Smooth muscle cell (in vitro differentiated cells): ENCODE measurements around the gene TAS2R20. TPM values are rescaled to one million over a fixed set of nuclear protein-coding genes. Genes with fewer than 3 reads are reported as not detected.

Experiments
- DNase-seq: peaks from one replicate; lab custom pipeline; 2025; ENCODE audit not compliant: unreplicated experiment; lab: John Stamatoyannopoulos, UW
- H2AFZ ChIP-seq: fragments of 200-600 bp; sonication (generic); 2 replicates; pipeline ENCODE4 v1.6.0; 2016; ENCODE audit warnings: antibody characterized with exemption, low read depth, mild to moderate bottlenecking
- H3F3A ChIP-seq: fragments of 200-600 bp; sonication (generic); 2 replicates; pipeline ENCODE4 v1.6.0; 2017; ENCODE audit warnings: antibody characterized with exemption, low read depth
- H3K27ac ChIP-seq: fragments of 200-600 bp; sonication (generic); 2 replicates; pipeline ENCODE4 v1.5.1; 2016; ENCODE audit warnings: low read depth, mild to moderate bottlenecking
- H3K27me3 ChIP-seq: fragments of 200-600 bp; sonication (generic); 2 replicates; pipeline ENCODE4 v1.6.1; 2016; ENCODE audit warnings: low read depth, mild to moderate bottlenecking
- H3K36me3 ChIP-seq: fragments of 200-600 bp; sonication (generic); 2 replicates; pipeline ENCODE4 v1.5.1; 2016; ENCODE audit warnings: low read depth
- H3K4me1 ChIP-seq: fragments of 200-600 bp; sonication (generic); 2 replicates; pipeline ENCODE4 v1.5.1; 2016; ENCODE audit warnings: low read depth
- H3K4me2 ChIP-seq: fragments of 200-600 bp; sonication (generic); 2 replicates; pipeline ENCODE4 v1.6.0; 2016; ENCODE audit warnings: mild to moderate bottlenecking
- H3K4me3 ChIP-seq: fragments of 200-600 bp; sonication (generic); 2 replicates; pipeline ENCODE4 v1.5.1; 2016; ENCODE audit warnings: mild to moderate bottlenecking
- H3K79me2 ChIP-seq: fragments of 200-600 bp; sonication (generic); 2 replicates; pipeline ENCODE4 v1.6.0; 2016; ENCODE audit warnings: low read depth, mild to moderate bottlenecking
- H3K9ac ChIP-seq: fragments of 200-600 bp; sonication (generic); 2 replicates; pipeline ENCODE4 v1.6.0; 2016; ENCODE audit warnings: low read depth
- H3K9me3 ChIP-seq: fragments of 200-600 bp; sonication (generic); replicated peaks from 2 replicates; pipeline ENCODE4 v1.5.1; 2016; ENCODE audit warnings: low read depth
- H4K20me1 ChIP-seq: fragments of 200-600 bp; sonication (generic); 2 replicates; pipeline ENCODE4 v1.6.0; 2016; ENCODE audit warnings: low read depth
- WGBS: methylation state at CpG from one replicate; pipeline ENCODE4 v1.1.7; 2016; ENCODE audit warnings: low lambda C conversion rate; 5-methylcytosine and 5-hydroxymethylcytosine counted together
- polyA plus RNA-seq: library from polyadenylated mRNA; unstranded; fragments of >200 nt; fragmentation: Nextera tagmentation; extraction: Ambion mirVana; gene quantifications from 2 replicates; pipeline ENCODE4 v1.2.1, GENCODE V29; 2016
- total RNA-seq: library from RNA; depleted of rRNA; stranded (reverse); fragments of >200 nt; gene quantifications from 2 replicates; pipeline ENCODE4 v1.2.3, GENCODE V29; 2014
- TF ChIP-seq, protein P1 (sequence below): fragments of 200-600 bp; sonication (generic); IDR thresholded peaks from 2 replicates; pipeline ENCODE4 v1.5.1; 2017; ENCODE audit warnings: borderline replicate concordance, mild to moderate bottlenecking, antibody characterized with exemption; ENCODE audit not compliant: insufficient read depth, poor library complexity, severe bottlenecking

Gene TAS2R20
- total and polyA plus RNA-seq, 2 experiments from 2014 or later: 1.4 TPM; not detected in 1

DNA sequence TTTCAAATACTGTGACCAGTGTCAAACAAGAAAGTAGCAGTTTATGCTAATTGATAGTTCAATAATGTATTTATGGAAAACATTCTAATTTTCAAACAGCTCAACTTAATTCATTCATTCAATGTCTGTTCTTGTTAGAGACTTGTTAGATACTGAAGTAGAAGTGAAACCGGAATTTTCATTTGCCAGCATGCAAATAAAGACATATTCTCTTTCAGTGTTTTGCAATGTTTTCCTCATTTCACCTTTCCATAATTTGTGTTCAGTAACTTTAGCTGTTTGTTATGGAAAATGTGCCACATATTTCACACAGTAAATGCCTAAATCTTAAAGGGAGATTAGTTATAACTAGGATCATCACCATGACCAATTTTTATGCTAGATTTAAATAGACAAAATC lies 32.6 kb downstream of the TAS2R20 start:
- TF ChIP-seq, protein P1, sequence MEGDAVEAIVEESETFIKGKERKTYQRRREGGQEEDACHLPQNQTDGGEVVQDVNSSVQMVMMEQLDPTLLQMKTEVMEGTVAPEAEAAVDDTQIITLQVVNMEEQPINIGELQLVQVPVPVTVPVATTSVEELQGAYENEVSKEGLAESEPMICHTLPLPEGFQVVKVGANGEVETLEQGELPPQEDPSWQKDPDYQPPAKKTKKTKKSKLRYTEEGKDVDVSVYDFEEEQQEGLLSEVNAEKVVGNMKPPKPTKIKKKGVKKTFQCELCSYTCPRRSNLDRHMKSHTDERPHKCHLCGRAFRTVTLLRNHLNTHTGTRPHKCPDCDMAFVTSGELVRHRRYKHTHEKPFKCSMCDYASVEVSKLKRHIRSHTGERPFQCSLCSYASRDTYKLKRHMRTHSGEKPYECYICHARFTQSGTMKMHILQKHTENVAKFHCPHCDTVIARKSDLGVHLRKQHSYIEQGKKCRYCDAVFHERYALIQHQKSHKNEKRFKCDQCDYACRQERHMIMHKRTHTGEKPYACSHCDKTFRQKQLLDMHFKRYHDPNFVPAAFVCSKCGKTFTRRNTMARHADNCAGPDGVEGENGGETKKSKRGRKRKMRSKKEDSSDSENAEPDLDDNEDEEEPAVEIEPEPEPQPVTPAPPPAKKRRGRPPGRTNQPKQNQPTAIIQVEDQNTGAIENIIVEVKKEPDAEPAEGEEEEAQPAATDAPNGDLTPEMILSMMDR: no peak
- H3K27ac ChIP-seq: no peak overlapping the region
- no peak overlapping the region for H2AFZ ChIP-seq
- no peaks in the 10 kb centered on the region for H3K27me3 ChIP-seq
- no peaks in the 10 kb centered on the region for H3K79me2 ChIP-seq
- no peaks in the 10 kb centered on the region for H3K9me3 ChIP-seq
- no peak overlapping the region for H3K4me2 ChIP-seq
- no peaks in the 10 kb centered on the region for H4K20me1 ChIP-seq
- no peak for DNase-seq
- H3K4me3 ChIP-seq: no peak overlapping the region
- H3F3A ChIP-seq: no peaks in the 10 kb centered on the region
- no peak overlapping the region for H3K9ac ChIP-seq
- no peaks in the 10 kb centered on the region for H3K36me3 ChIP-seq
- H3K4me1 ChIP-seq: no peaks in the 10 kb centered on the region
- 100% methylated on average over 1 of the region's 1 CpG for WGBS

DNA sequence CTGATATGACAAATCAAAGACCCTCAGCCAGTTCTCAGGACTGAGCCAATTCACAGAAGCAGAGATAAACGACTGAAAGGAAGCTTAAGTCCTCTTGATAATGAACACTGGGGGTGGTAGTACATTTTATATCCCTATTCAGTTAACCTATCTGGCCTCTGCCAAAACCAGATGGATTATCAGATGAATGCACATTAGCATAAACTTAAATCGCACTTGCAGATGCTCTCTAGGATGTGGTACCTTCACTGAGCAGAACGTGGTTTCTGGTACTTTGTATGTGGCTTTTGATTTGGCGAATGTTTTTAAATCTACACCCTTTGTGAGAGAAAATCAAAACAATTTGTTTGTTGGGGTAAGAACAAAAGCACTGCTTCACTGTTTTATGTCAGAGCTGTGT lies 37.9 kb downstream of the TAS2R20 start:
- no peaks in the 10 kb centered on the region for H3K4me1 ChIP-seq
- DNase-seq: no peak
- no peak overlapping the region for H3K4me2 ChIP-seq
- TF ChIP-seq, protein P1: no peak
- H3K79me2 ChIP-seq: peaks cover 32% of the 10 kb centered on the region
- no peaks in the 10 kb centered on the region for H4K20me1 ChIP-seq
- no peak overlapping the region for H3K27ac ChIP-seq
- WGBS: 72% methylated on average over 4 of the region's 4 CpGs
- no peak overlapping the region for H3K9ac ChIP-seq
- H3F3A ChIP-seq: no peaks in the 10 kb centered on the region
- H3K27me3 ChIP-seq: no peaks in the 10 kb centered on the region
- no peaks in the 10 kb centered on the region for H3K36me3 ChIP-seq
- no peaks in the 10 kb centered on the region for H3K9me3 ChIP-seq
- H2AFZ ChIP-seq: no peak overlapping the region
- no peak overlapping the region for H3K4me3 ChIP-seq

DNA sequence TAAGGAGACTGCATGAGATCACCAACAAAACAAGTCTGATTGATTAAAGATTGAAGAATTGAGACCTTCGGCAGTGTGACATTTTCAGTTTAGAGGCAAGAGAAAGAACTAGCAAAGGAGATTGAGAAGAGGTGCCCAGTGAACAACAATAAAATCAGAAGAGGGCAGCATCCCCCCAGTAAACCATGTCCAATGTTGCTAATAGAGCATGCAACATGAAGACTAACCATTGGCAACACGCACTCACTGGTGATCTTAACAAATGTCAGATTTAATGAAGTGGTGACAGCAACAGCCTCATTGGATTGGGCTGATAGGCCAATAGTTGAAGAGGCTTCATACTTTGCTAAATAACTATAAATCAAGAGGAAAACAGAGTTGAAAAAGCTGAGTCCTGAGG lies 38.3 kb downstream of the TAS2R20 start:
- no peaks in the 10 kb centered on the region for H3K4me1 ChIP-seq
- DNase-seq: no peak
- peaks cover 36% of the 10 kb centered on the region for H3K79me2 ChIP-seq
- WGBS: 79% methylated on average over 2 of the region's 2 CpGs
- no peaks in the 10 kb centered on the region for H3F3A ChIP-seq
- H3K27me3 ChIP-seq: no peaks in the 10 kb centered on the region
- H2AFZ ChIP-seq: no peak overlapping the region
- H3K36me3 ChIP-seq: no peaks in the 10 kb centered on the region
- H4K20me1 ChIP-seq: no peaks in the 10 kb centered on the region
- no peak overlapping the region for H3K4me3 ChIP-seq
- H3K27ac ChIP-seq: no peak overlapping the region
- H3K4me2 ChIP-seq: no peak overlapping the region
- TF ChIP-seq, protein P1: no peak
- H3K9ac ChIP-seq: no peak overlapping the region
- H3K9me3 ChIP-seq: no peaks in the 10 kb centered on the region

DNA sequence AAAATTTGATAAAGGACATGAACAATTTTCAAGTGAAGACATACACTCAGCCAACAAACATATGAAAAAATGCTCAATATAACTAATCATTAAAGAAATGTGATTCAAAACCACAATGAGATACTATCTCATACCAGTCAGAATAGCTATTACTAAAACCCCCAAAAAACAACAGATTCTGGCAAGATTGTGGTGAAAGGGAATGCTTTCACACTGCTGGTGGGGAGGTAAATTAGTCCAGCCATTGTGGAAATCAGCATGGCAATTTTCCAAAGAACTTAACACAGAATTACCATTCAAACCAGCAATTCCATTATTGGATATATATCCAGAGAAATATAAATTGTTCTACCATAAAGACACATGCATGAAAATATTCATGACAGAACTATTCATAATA lies 40.4 kb downstream of the TAS2R20 start:
- Histone ChIP-seq H3K9me3 (no peaks in the 10 kb centered on the region), H2AFZ (no peak overlapping the region), H3K9ac (no peak overlapping the region), H4K20me1 (peaks cover 12% of the 10 kb centered on the region), H3K4me2 (no peak overlapping the region), H3K27me3 (no peaks in the 10 kb centered on the region), H3K4me3 (no peak overlapping the region), H3K79me2 (peaks cover 49% of the 10 kb centered on the region), H3K4me1 (no peaks in the 10 kb centered on the region), H3K36me3 (no peaks in the 10 kb centered on the region), H3F3A (no peaks in the 10 kb centered on the region), H3K27ac (no peak overlapping the region)
- TF ChIP-seq, protein P1: no peak
- DNase-seq: no peak
